IPS DF 6.9 (cell line): ENCODE results near the gene DARS1.

Source experiments
- DNase-seq: peaks from one replicate; pipeline ENCODE4 v3.0.0-alpha.2; 2013; ENCODE audit warnings: low read depth, low spot score
- H3K27ac ChIP-seq: one replicate; pipeline ENCODE4 v1.5.1; 2013; ENCODE audit warnings: low read length, control low read depth
- H3K27me3 ChIP-seq: 2 replicates; pipeline ENCODE4 v1.6.1; 2013; ENCODE audit warnings: mild to moderate bottlenecking, low read length; ENCODE audit not compliant: control insufficient read depth, insufficient read depth
- H3K36me3 ChIP-seq: 2 replicates; pipeline ENCODE4 v1.6.1; 2013; ENCODE audit warnings: low read length; ENCODE audit not compliant: control insufficient read depth, insufficient read depth
- H3K4me1 ChIP-seq: 2 replicates; pipeline ENCODE4 v1.6.1; 2013; ENCODE audit warnings: low read length; ENCODE audit not compliant: control insufficient read depth, insufficient read depth
- H3K4me3 ChIP-seq: 2 replicates; pipeline ENCODE4 v1.5.1; 2013; ENCODE audit warnings: mild to moderate bottlenecking, low read length
- H3K9me3 ChIP-seq: 2 replicates; pipeline ENCODE4 v1.6.1; 2013; ENCODE audit warnings: low read length, inconsistent platforms; ENCODE audit not compliant: control insufficient read depth, insufficient read depth
- WGBS: extraction: QIAGEN DNeasy Blood & Tissue Kit; methylation state at CpG from one replicate; pipeline ENCODE4 v1.1.7; 2013; ENCODE audit warnings: mixed read lengths, missing lambda C conversion rate; ENCODE audit not compliant: insufficient read length, insufficient coverage; 5-methylcytosine and 5-hydroxymethylcytosine counted together

The DARS1 gene

GRCh38 chr2:135948141-135948540, 37.3 kb downstream of the DARS1 start:
- DNase-seq: no peak
- no peaks in the 10 kb centered on the region for H3K9me3 ChIP-seq
- H3K27ac ChIP-seq: no peak overlapping the region
- no CpG with 5 or more reads among the region's 1 CpG for WGBS
- no peaks in the 10 kb centered on the region for H3K27me3 ChIP-seq
- H3K4me1 ChIP-seq: no peaks in the 10 kb centered on the region
- no peak overlapping the region for H3K4me3 ChIP-seq
- no peaks in the 10 kb centered on the region for H3K36me3 ChIP-seq

GRCh38 chr2:135947483-135947882, 37.9 kb downstream of the DARS1 start:
- Histone ChIP-seq H3K27me3 (no peaks in the 10 kb centered on the region), H3K9me3 (no peaks in the 10 kb centered on the region), H3K4me1 (no peaks in the 10 kb centered on the region), H3K36me3 (peaks cover 4% of the 10 kb centered on the region; the same call in 1 of the 2 replicates), H3K27ac (no peak overlapping the region), H3K4me3 (no peak overlapping the region)
- no CpG with 5 or more reads among the region's 2 CpGs for WGBS
- DNase-seq: no peak

DNA sequence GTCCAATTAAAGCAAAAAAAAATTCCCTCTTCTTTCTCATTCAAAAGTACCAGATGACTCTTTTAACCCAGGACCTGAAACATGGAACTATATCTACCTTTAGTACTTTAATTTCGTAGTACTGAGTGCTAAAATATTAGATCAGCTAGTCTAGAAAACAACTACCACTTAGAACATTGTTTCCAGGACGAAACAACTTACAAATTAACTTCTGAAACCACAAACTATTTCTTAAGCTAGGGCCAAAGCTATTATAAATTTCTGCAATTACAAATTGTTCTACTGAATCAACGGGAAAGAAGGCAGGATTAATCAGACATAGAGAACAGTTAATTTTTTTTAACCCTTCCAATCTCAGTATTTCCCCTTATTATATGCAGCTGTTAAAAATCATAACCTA, 39.9 kb downstream of the DARS1 start:
- Histone ChIP-seq H3K36me3 (peaks cover 4% of the 10 kb centered on the region; the same call in 1 of the 2 replicates), H3K27ac (no peak overlapping the region), H3K4me3 (no peak overlapping the region), H3K9me3 (no peaks in the 10 kb centered on the region), H3K4me1 (no peaks in the 10 kb centered on the region), H3K27me3 (no peaks in the 10 kb centered on the region)
- WGBS: no CpG with 5 or more reads among the region's 3 CpGs
- no peak for DNase-seq

DNA sequence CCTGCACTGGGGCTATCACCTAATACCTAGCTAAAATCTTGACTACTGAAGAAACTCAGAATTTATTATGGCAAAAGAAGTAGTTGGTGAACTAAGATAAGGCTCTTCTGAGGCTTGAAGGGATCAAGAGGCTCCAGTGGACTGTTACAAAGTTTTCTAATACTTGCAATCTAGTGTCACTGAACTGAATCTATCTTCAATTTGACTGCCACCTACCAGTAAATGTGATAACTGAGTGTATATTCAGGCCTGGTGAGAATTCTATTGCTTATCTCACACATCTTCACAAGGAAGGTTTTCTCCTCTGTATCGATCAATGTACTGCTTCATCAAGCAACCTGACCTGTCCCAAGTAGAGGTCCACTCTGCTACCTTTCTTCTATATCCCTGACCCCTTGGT, 40.8 kb downstream of the DARS1 start:
- no CpG with 5 or more reads among the region's 1 CpG for WGBS

DNA sequence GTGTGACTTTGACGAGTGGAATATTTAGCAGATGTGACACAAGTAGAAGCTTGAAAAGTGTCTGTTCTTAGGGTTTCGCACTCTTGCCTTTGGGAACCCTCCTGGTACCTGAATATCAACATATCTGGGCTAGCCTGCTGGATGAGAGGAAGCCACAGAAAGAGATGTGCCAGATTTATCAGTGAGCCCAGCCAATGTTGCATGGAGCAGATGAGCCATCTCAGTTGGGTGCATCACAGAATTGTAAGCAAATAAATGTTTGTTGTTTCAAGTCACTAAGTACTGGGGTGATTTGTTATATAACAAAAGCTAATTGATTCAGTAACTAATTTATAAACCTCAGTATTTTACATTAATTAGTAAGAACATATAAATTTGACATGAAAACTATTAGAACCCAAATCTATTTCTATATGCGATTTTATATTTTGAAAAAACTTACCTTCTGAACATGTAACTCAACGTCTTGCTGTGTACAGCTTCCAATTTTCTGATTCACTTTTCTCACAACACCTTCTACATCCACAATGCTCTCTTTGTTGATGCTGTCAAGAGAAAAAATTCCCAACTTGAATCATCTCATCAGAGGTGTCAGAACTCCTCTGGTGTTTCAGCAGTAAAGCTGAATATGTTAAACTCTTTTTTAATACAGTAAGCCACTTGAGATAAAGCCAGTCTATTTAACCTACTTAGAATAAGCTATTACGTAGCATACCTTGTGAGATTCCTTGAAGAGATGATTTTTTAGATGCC, 42.3 kb downstream of the DARS1 start:
- Histone ChIP-seq H3K36me3 (peaks cover 4% of the 10 kb centered on the region; the same call in 1 of the 2 replicates), H3K27me3 (no peaks in the 10 kb centered on the region), H3K4me3 (no peak overlapping the region), H3K9me3 (no peaks in the 10 kb centered on the region), H3K27ac (no peak overlapping the region), H3K4me1 (no peaks in the 10 kb centered on the region)
- no CpG with 5 or more reads among the region's 5 CpGs for WGBS
- no peak for DNase-seq

More for the DNA sequence above, 40.8 kb downstream of the DARS1 start:
- Histone ChIP-seq H3K4me3 (no peak overlapping the region), H3K36me3 (peaks cover 4% of the 10 kb centered on the region; the same call in 1 of the 2 replicates), H3K27me3 (no peaks in the 10 kb centered on the region), H3K27ac (no peak overlapping the region), H3K9me3 (no peaks in the 10 kb centered on the region), H3K4me1 (no peaks in the 10 kb centered on the region)
- DNase-seq: no peak

- H3K9me3 ChIP-seq: no peaks in the 10 kb centered on the region
- 0 out of 2 replicates have a peak, but pooled peaks cover 1% of the 10 kb centered on the region for H3K27me3 ChIP-seq
- H3K27ac ChIP-seq: no peak overlapping the region
- H3K4me1 ChIP-seq: peaks cover 2% of the 10 kb centered on the region; the same call in 1 of the 2 replicates
- H3K4me3 ChIP-seq: no peak overlapping the region
- no peak for DNase-seq
- no peaks in the 10 kb centered on the region for H3K36me3 ChIP-seq
Observed at GRCh38 chr2:135936524-135936923, 48.9 kb downstream of the DARS1 start.

- Histone ChIP-seq H3K4me1 (peaks cover 2% of the 10 kb centered on the region; the same call in 1 of the 2 replicates), H3K9me3 (no peaks in the 10 kb centered on the region), H3K27me3 (0 out of 2 replicates have a peak, but pooled peaks cover 1% of the 10 kb centered on the region), H3K27ac (no peak overlapping the region), H3K4me3 (no peak overlapping the region), H3K36me3 (no peaks in the 10 kb centered on the region)
- no peak for DNase-seq
Observed at GRCh38 chr2:135935914-135936313, 49.5 kb downstream of the DARS1 start.

DNA sequence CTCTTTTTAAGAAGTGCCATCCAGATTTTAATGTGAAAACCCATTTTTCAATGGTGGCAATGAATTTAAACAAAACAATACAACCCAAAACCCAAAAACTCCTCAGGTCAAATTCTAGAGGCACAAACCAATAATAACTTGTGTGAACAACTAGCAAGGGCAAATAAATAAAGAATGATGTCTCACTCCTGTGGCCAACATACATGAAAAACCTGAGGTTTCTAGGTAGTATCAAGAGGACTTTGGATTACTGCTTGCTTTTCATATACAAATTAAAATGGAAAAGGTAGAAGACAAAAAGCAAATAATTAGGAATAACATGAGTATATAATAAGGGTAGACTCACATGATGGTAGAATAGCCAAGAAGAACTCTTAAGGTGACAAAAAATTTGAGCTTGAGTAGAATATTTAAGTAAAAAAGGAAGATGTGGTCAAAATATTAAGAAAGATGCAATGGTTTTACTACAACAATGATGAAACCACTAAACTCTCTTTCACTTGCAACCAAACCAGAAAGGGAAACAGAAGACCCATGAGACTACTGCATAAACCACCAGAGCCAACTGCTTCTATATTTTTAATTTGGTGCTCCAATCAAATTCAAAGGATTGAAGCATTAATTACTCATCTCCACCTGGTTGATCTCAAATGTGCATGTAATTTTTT, 53.5 kb downstream of the DARS1 start:
- DNase-seq: no peak
- Histone ChIP-seq H3K4me1 (peaks cover 2% of the 10 kb centered on the region; the same call in 1 of the 2 replicates), H3K4me3 (no peak overlapping the region), H3K27me3 (0 out of 2 replicates have a peak, but pooled peaks cover 1% of the 10 kb centered on the region), H3K9me3 (no peaks in the 10 kb centered on the region), H3K36me3 (no peaks in the 10 kb centered on the region; the same call in 1 of the 2 replicates), H3K27ac (no peak overlapping the region)

DNA sequence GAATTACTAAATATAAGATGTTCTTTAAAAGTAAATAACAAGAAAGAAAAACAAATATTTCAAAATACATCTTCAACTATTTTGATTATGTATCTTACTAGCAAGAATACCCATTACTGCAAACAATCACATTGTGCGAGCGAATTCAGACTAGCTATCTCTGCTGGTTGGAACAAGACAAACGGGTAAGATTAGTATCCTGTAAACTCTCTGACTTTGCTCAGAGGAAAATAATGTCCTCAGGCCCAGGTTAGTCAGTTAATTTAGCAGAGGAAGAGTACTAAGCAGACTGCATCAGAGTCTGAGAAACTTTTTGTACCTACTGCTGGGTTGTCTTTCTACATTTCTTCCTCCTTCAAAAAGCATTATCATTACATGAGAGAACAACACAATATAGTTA, 58.8 kb downstream of the DARS1 start:
- Histone ChIP-seq H3K4me1 (no peaks in the 10 kb centered on the region), H3K4me3 (no peak overlapping the region), H3K36me3 (no peaks in the 10 kb centered on the region; the same call in 1 of the 2 replicates), H3K27ac (no peak overlapping the region), H3K9me3 (no peaks in the 10 kb centered on the region), H3K27me3 (no peaks in the 10 kb centered on the region)
- WGBS: no CpG with 5 or more reads among the region's 3 CpGs
- no peak for DNase-seq

DNA sequence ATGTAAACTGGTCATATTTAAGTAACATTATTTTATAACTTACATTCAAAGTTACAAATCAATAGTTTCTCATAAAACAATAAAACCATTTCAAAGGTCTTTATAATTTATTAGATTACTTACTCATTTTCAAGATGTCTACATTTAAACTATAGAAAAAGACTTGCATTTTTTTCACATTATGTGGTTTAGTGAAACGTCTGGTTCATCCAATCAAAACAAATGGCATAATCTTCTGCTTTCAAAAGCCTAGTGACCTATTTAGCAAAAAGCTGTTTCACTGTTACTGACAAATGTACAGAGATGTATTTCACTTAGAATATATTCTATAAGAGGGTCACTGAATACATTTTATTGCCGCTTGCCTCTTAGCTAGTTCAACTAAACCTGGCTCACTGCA, 59.9 kb downstream of the DARS1 start:
- Histone ChIP-seq H3K4me1 (no peaks in the 10 kb centered on the region), H3K27me3 (no peaks in the 10 kb centered on the region), H3K27ac (no peak overlapping the region), H3K4me3 (no peak overlapping the region), H3K9me3 (no peaks in the 10 kb centered on the region), H3K36me3 (no peaks in the 10 kb centered on the region; the same call in 1 of the 2 replicates)
- no peak for DNase-seq
- WGBS: no CpG with 5 or more reads among the region's 2 CpGs
